ENCODE results near the gene ALCAM. TPM values are rescaled to one million over a fixed set of nuclear protein-coding genes. Genes with fewer than 3 reads are reported as not detected.

Gene ALCAM
- total RNA-seq, 1 experiment from 2014 or later: 32.3 TPM

- no peaks in the 10 kb centered on the region for H3K9me3 ChIP-seq (ENCODE audit: control insufficient read depth, insufficient read depth, low read depth, low read length)
- ATAC-seq (no peak), DNase-seq (ENCODE audit: low read depth, low spot score) (no peak)
- in situ Hi-C loops (cut with HindIII; ENCODE audit: low pct_unique_long_range_greater_than_20kb, low sequenced_read_pairs) (no loop called here), intact Hi-C loops (cut with micrococcal nuclease; ENCODE audit: unreplicated experiment) (no loop called here)
- H3K4me1 ChIP-seq (ENCODE audit: control insufficient read depth, insufficient read depth, low read length): no peaks in the 10 kb centered on the region
- H3K4me3 ChIP-seq (ENCODE audit: low read depth in 2 of 2, low read length in 2 of 2): no peak overlapping the region
- ChIA-PET CTCF (no interaction called here), POLR2A (interaction anchor here (0.6 kb wide), 1 partner anchor 44 kb away, joined by 3 read pairs; no protein-coding TSS in a partner anchor)
- H3K36me3 ChIP-seq (ENCODE audit: control insufficient read depth, insufficient read depth, low read length): no peaks in the 10 kb centered on the region
- no peaks in the 10 kb centered on the region for H3K27me3 ChIP-seq (ENCODE audit: control insufficient read depth, insufficient read depth, low read length)
- no peak overlapping the region for H3K27ac ChIP-seq (ENCODE audit: low read length)
- TF ChIP-seq, protein P1, sequence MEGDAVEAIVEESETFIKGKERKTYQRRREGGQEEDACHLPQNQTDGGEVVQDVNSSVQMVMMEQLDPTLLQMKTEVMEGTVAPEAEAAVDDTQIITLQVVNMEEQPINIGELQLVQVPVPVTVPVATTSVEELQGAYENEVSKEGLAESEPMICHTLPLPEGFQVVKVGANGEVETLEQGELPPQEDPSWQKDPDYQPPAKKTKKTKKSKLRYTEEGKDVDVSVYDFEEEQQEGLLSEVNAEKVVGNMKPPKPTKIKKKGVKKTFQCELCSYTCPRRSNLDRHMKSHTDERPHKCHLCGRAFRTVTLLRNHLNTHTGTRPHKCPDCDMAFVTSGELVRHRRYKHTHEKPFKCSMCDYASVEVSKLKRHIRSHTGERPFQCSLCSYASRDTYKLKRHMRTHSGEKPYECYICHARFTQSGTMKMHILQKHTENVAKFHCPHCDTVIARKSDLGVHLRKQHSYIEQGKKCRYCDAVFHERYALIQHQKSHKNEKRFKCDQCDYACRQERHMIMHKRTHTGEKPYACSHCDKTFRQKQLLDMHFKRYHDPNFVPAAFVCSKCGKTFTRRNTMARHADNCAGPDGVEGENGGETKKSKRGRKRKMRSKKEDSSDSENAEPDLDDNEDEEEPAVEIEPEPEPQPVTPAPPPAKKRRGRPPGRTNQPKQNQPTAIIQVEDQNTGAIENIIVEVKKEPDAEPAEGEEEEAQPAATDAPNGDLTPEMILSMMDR (IDR thresholded peaks at IDR 0.05): no peak
- TF ChIP-seq TCF7L2 (IDR thresholded peaks at IDR 0.05; ENCODE audit: low read depth, low read length): no peak
- TF ChIP-seq POLR2AphosphoS5 (IDR thresholded peaks at IDR 0.05; ENCODE audit: low read depth, low read length): no peak
- TF ChIP-seq REST (IDR thresholded peaks at IDR 0.05; ENCODE audit: insufficient read depth in 1 of 2, low read depth in 2 of 2, low read length in 1 of 2): no peak
- TF ChIP-seq SIN3A (IDR thresholded peaks at IDR 0.05; ENCODE audit: borderline replicate concordance, insufficient read depth, low read depth, low read length): no peak
- BruUV-seq (replicated peaks): no TSS peak
Observed at GRCh38 chr3:105444725-105445124, 78.0 kb downstream of the ALCAM start.

DNA sequence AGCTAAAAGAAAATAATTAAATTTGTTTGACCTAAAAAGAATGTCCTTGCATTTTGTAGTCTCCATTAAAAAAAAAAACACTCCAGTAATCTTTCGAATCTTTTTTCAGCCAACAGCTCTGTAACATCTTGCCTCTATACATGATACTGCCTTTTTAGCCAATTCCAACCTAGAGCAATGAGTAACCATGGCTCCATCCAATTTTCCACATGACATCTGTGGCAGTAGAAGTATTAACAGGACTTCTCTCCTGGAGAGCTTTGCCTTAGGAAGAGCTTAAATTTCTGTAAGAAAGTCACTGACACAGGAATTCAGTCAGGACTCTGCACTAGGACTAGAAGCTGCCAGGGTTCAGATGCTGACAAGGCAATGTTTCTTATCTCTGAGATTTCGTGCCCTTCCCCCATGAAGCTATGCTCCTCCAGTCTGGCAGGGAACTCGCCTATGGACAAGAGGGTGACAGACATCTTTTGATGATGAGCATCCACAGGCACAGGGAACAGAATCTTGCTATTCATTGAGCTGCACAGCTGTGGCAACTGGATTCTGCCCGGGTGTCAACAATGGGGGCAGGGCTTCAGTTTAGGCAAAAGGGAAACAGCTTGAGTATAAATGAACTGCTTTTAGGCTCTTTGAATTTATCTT, 81.8 kb downstream of the ALCAM start:
- intact Hi-C loops (cut with micrococcal nuclease; ENCODE audit: unreplicated experiment): no loop called here
- Histone ChIP-seq H3K9me3 (ENCODE audit: control insufficient read depth, insufficient read depth, low read depth, low read length) (no peaks in the 10 kb centered on the region), H3K4me1 (ENCODE audit: control insufficient read depth, insufficient read depth, low read length) (no peaks in the 10 kb centered on the region), H3K27me3 (ENCODE audit: control insufficient read depth, insufficient read depth, low read length) (no peaks in the 10 kb centered on the region), H3K36me3 (ENCODE audit: control insufficient read depth, insufficient read depth, low read length) (no peaks in the 10 kb centered on the region), H3K4me3 (ENCODE audit: low read depth in 2 of 2, low read length in 2 of 2) (no peak overlapping the region), H3K27ac (ENCODE audit: low read length) (no peak overlapping the region)
- BruUV-seq (replicated peaks): no TSS peak
- in situ Hi-C loops (cut with HindIII; ENCODE audit: low pct_unique_long_range_greater_than_20kb, low sequenced_read_pairs): no loop called here
- ATAC-seq (no peak), DNase-seq (ENCODE audit: low read depth, low spot score) (no peak)
- ChIA-PET POLR2A (no interaction called here), CTCF (interaction anchor here (0.6 kb wide), 1 partner anchor 81 kb away, joined by 3 read pairs; no protein-coding TSS in a partner anchor)
- TF ChIP-seq SIN3A (IDR thresholded peaks at IDR 0.05; ENCODE audit: borderline replicate concordance, insufficient read depth, low read depth, low read length) (no peak), TCF7L2 (IDR thresholded peaks at IDR 0.05; ENCODE audit: low read depth, low read length) (no peak), REST (IDR thresholded peaks at IDR 0.05; ENCODE audit: insufficient read depth in 1 of 2, low read depth in 2 of 2, low read length in 1 of 2) (no peak), POLR2AphosphoS5 (IDR thresholded peaks at IDR 0.05; ENCODE audit: low read depth, low read length) (no peak)
- TF ChIP-seq, protein P1 (IDR thresholded peaks at IDR 0.05): no peak

Data from Panc1 (cell line).